Endothelial cell of umbilical vein (primary cell): Measurements from ENCODE around the gene PABPC1L. TPM values are rescaled to one million over a fixed set of nuclear protein-coding genes. Genes with fewer than 3 reads are reported as not detected.

Experiments used
- BruUV-seq: library from RNA; stranded (reverse); fragments of 400-500 nt; replicated peaks from 2 replicates; lab custom pipeline; 2021; lab: Mats Ljungman, UMichigan
- CTCF ChIA-PET: fragments of 300-600, 350-600 bp; sonication (Branson Sonifier 250); formaldehyde crosslinking; loops from one replicate; lab custom pipeline; 2021; ENCODE audit warnings: antibody characterized with exemption, inconsistent platforms; lab: Charles Lee
- POLR2A ChIA-PET: fragments of 300-600, 350-600 bp; sonication (Branson Sonifier 250); formaldehyde crosslinking; loops from one replicate; lab custom pipeline; 2021; ENCODE audit warnings: antibody characterized with exemption, inconsistent platforms; lab: Charles Lee
- DNase-seq: peaks from one replicate; pipeline ENCODE4 v3.0.0-alpha.2; 2011; ENCODE audit warnings: low read depth, low spot score
- FAIRE-seq: peaks from 2 replicates; lab custom pipeline; 2011; peaks lifted over from hg19 to GRCh38; lab: Jason Lieb, UNC
- H2AFZ ChIP-seq: 2 replicates; pipeline ENCODE4 v1.6.0; 2012; ENCODE audit warnings: low read depth, low read length, control low read depth, inconsistent platforms
- H3K27ac ChIP-seq: 2 replicates; pipeline ENCODE4 v1.5.1; 2011; ENCODE audit warnings: low read depth, mild to moderate bottlenecking, control low read depth, low read length, moderate library complexity; ENCODE audit not compliant: insufficient read depth
- H3K27me3 ChIP-seq, 2 experiments: 2 replicates each; pipeline versions ENCODE4 v1.6.0 to v1.6.1; 2011; ENCODE audit warnings: low read length in 2 of 2, mixed read lengths in 1 of 2; ENCODE audit not compliant: control insufficient read depth in 2 of 2, insufficient read depth in 2 of 2
- H3K36me3 ChIP-seq, 2 experiments: 2 replicates in 1 of 2; 3 replicates in 1 of 2; pipeline ENCODE4 v1.5.1; 2011; ENCODE audit warnings: low read length in 2 of 2, mild to moderate bottlenecking in 1 of 2, moderate library complexity in 1 of 2; ENCODE audit not compliant: control insufficient read depth in 2 of 2, insufficient read depth in 2 of 2; ENCODE audit errors: extremely low read depth in 1 of 2
- H3K4me1 ChIP-seq: 3 replicates; pipeline ENCODE4 v1.5.1; 2011; ENCODE audit warnings: mild to moderate bottlenecking, low read length; ENCODE audit not compliant: control insufficient read depth, insufficient read depth; ENCODE audit errors: extremely low read depth
- H3K4me2 ChIP-seq: 2 replicates; pipeline ENCODE4 v1.6.1; 2011; ENCODE audit warnings: low read length, control low read depth, mixed read lengths; ENCODE audit not compliant: insufficient read depth
- H3K4me3 ChIP-seq, 3 experiments: fragments of 200-600 bp in 1 of 3; sonication (generic), shearing (Covaris generic) in 1 of 3; replicated peaks in 1 of 3; 2 replicates each; pipeline ENCODE4 v1.5.1; 2011 to 2016; ENCODE audit warnings: control low read depth in 3 of 3, low read length in 3 of 3, mild to moderate bottlenecking in 2 of 3, inconsistent platforms in 1 of 3, low read depth in 1 of 3, moderate library complexity in 1 of 3; ENCODE audit not compliant: insufficient read depth in 1 of 3
- H3K79me2 ChIP-seq: 2 replicates; pipeline ENCODE4 v1.6.0; 2012; ENCODE audit warnings: low read length, inconsistent platforms; ENCODE audit not compliant: control insufficient read depth, insufficient read depth
- H3K9ac ChIP-seq: replicated peaks from 2 replicates; pipeline ENCODE3; 2011; ENCODE audit warnings: low read length, control low read depth; ENCODE audit not compliant: insufficient read depth; ENCODE audit errors: extremely low read depth
- H3K9me1 ChIP-seq: replicated peaks from 3 replicates; pipeline ENCODE4 v1.6.0; 2011; ENCODE audit warnings: mild to moderate bottlenecking, low read length; ENCODE audit not compliant: control insufficient read depth, insufficient read depth; ENCODE audit errors: extremely low read depth
- H3K9me3 ChIP-seq: replicated peaks from 2 replicates; pipeline ENCODE4 v1.5.1; 2012; ENCODE audit warnings: low read length, inconsistent platforms; ENCODE audit not compliant: control insufficient read depth, insufficient read depth
- H4K20me1 ChIP-seq: replicated peaks from 2 replicates; pipeline ENCODE3; 2011; ENCODE audit warnings: mild to moderate bottlenecking, low read length; ENCODE audit not compliant: control insufficient read depth, insufficient read depth; ENCODE audit errors: extremely low read depth
- CTCF ChIP-seq, 2 donors: IDR thresholded peaks; 1 replicate in 1 of 2; 2 replicates in 1 of 2; pipeline ENCODE4 v1.5.1; 2011; ENCODE audit warnings: low read length in 2 of 2, mild to moderate bottlenecking in 2 of 2, moderate library complexity in 2 of 2, control low read depth in 1 of 2, inconsistent platforms in 1 of 2, low read depth in 1 of 2; ENCODE audit not compliant: insufficient read depth in 1 of 2; ENCODE audit errors: extremely low read depth in 1 of 2
- EZH2 ChIP-seq: IDR thresholded peaks from 2 replicates; pipeline ENCODE4 v1.6.1; 2012; ENCODE audit warnings: borderline replicate concordance, low read depth, mild to moderate bottlenecking, moderate library complexity, low read length, inconsistent platforms; ENCODE audit not compliant: severe bottlenecking
- FOS ChIP-seq: IDR thresholded peaks from 2 replicates; pipeline ENCODE4 v1.6.1; 2011; ENCODE audit warnings: mild to moderate bottlenecking, low read length, moderate library complexity, borderline replicate concordance; ENCODE audit not compliant: insufficient read depth
- GATA2 ChIP-seq: IDR thresholded peaks from 2 replicates; pipeline ENCODE4 v1.7.0; 2011; ENCODE audit warnings: low read depth, mild to moderate bottlenecking, moderate library complexity, mixed read lengths, low read length; ENCODE audit not compliant: insufficient read length, insufficient read depth
- JUN ChIP-seq: IDR thresholded peaks from 2 replicates; pipeline ENCODE4 v1.6.1; 2011; ENCODE audit warnings: borderline replicate concordance, low read depth; ENCODE audit not compliant: insufficient read length, insufficient read depth
- MYC ChIP-seq: IDR thresholded peaks from one replicate; pipeline ENCODE4 v1.6.1; 2011; ENCODE audit warnings: mild to moderate bottlenecking, low read depth, low read length
- POLR2A ChIP-seq: IDR thresholded peaks from 2 replicates; pipeline ENCODE4 v1.6.1; 2012; ENCODE audit warnings: low read depth, mild to moderate bottlenecking, control low read depth, low read length
- POLR2AphosphoS5 ChIP-seq: IDR thresholded peaks from 2 replicates; pipeline ENCODE4 v1.6.1; 2012; ENCODE audit warnings: low read depth, mild to moderate bottlenecking, control low read depth, low read length, moderate library complexity; ENCODE audit not compliant: insufficient read depth
- dilution Hi-C: fragments of 300-500 bp; cut with MboI; formaldehyde crosslinking; loops from one replicate; pipeline ENCODE4 v1.15.0; 2019; ENCODE audit warnings: low sequenced_read_pairs; ENCODE audit not compliant: extremely low pct_ligation_motif_present
- intact Hi-C: fragments of 100-400 bp; cut with micrococcal nuclease; formaldehyde crosslinking; loops from one replicate; pipeline ENCODE4 v1.10.0; 2022
- polyA plus RNA-seq, 4 experiments: library from polyadenylated mRNA; depleted of rRNA in 3 of 4; stranded (reverse) in 3 of 4; unstranded in 1 of 4; fragments of >200 nt; gene quantifications; 2 replicates each; pipeline versions ENCODE4 v1.2.1 to v1.2.3, GENCODE V29; 2011 to 2012; ENCODE audit warnings: missing spikeins in 1 of 4
- total RNA-seq: library from RNA; stranded (reverse); gene quantifications from 2 replicates; pipeline ENCODE4 v1.2.3, GENCODE V29; 2021
- TF ChIP-seq, protein P1 (sequence below): IDR thresholded peaks from 2 replicates; pipeline ENCODE4 v1.6.1; 2011; ENCODE audit not compliant: insufficient read depth, insufficient read length

The PABPC1L gene
- total and polyA plus RNA-seq, 2 donors (not counting 3 experiments of a cell fraction or from before 2014, with no cell fraction given), result 7.8 to 12.6 TPM

GRCh38 chr20:44943828-44944227 lies 34.0 kb downstream of the PABPC1L start:
- peaks cover 2% of the 10 kb centered on the region for H3K79me2 ChIP-seq
- no peaks in the 10 kb centered on the region for H4K20me1 ChIP-seq
- H2AFZ ChIP-seq, result no peak overlapping the region
- DNase-seq (no peak), FAIRE-seq (no peak)
- H3K9me1 ChIP-seq, result no peaks in the 10 kb centered on the region
- no peak overlapping the region for H3K4me2 ChIP-seq
- peaks cover 16 to 36% of the 10 kb centered on the region in 2 experiments for H3K36me3 ChIP-seq
- H3K4me3 ChIP-seq, result no peak overlapping the region
- peaks cover 4% of the 10 kb centered on the region for H3K4me1 ChIP-seq
- ChIA-PET CTCF (no interaction called here), POLR2A (no interaction called here)
- intact Hi-C loops (no loop called here), dilution Hi-C loops (no loop called here)
- no peak overlapping the region for H3K9ac ChIP-seq
- no peak for TF ChIP-seq FOS
- no peak for TF ChIP-seq EZH2
- TF ChIP-seq, protein P1, sequence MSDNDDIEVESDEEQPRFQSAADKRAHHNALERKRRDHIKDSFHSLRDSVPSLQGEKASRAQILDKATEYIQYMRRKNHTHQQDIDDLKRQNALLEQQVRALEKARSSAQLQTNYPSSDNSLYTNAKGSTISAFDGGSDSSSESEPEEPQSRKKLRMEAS, result no peak
- no peak for TF ChIP-seq JUN
- no peak for TF ChIP-seq POLR2AphosphoS5
- TF ChIP-seq POLR2A, result no peak
- TF ChIP-seq CTCF (IDR thresholded peaks at IDR 0.05; ENCODE audit: extremely low read depth in 1 of 2, insufficient read depth in 1 of 2, low read depth in 1 of 2, low read length in 2 of 2), result no peak
- no peak for TF ChIP-seq GATA2
- TF ChIP-seq MYC, result no peak
- H3K27ac ChIP-seq, result no peak overlapping the region
- no peaks in the 10 kb centered on the region for H3K9me3 ChIP-seq
- H3K27me3 ChIP-seq, result no peaks in the 10 kb centered on the region
- no TSS peak for BruUV-seq
